CD4-positive, alpha-beta T cell treated with Interferon alpha-2 for 1 hour (primary cell): ENCODE measurements around the gene CELF1.

Experiments used
- DNase-seq, 2 donors: peaks; one replicate each; pipeline ENCODE4 v3.0.0-alpha.2; 2020 to 2022

CELF1 gene

GRCh38 chr11:47507563-47508239 is 45.2 kb downstream of the CELF1 start:
- no peak for DNase-seq

GRCh38 chr11:47506795-47507562 is 46.0 kb downstream of the CELF1 start:
- no peak for DNase-seq

GRCh38 chr11:47506373-47506772 is 46.6 kb downstream of the CELF1 start:
- DNase-seq, result no peak

- DNase-seq, result no peak
These were observed 48.0 kb downstream of the CELF1 start for GRCh38 chr11:47504910-47505309.

GRCh38 chr11:47503227-47503626 is 49.7 kb downstream of the CELF1 start:
- no peak for DNase-seq

GRCh38 chr11:47502767-47503166 is 50.2 kb downstream of the CELF1 start:
- DNase-seq, result no peak

GRCh38 chr11:47501101-47501500 is 51.8 kb downstream of the CELF1 start:
- no peak for DNase-seq

GRCh38 chr11:47500121-47500520 is 52.8 kb downstream of the CELF1 start:
- no peak for DNase-seq

GRCh38 chr11:47499614-47500013 is 53.3 kb downstream of the CELF1 start:
- DNase-seq, result no peak

- DNase-seq, result no peak
These were observed 53.8 kb downstream of the CELF1 start for GRCh38 chr11:47499161-47499560.

GRCh38 chr11:47498584-47499152 is 54.3 kb downstream of the CELF1 start:
- DNase-seq, result no peak

GRCh38 chr11:47498149-47498548 is 54.8 kb downstream of the CELF1 start:
- no peak for DNase-seq

GRCh38 chr11:47496808-47497207 is 56.1 kb downstream of the CELF1 start:
- no peak for DNase-seq

- no peak for DNase-seq
These were observed 57.1 kb downstream of the CELF1 start for GRCh38 chr11:47495856-47496217.

GRCh38 chr11:47495011-47495855 is 57.7 kb downstream of the CELF1 start:
- no peak for DNase-seq

- no peak for DNase-seq
These were observed 63.6 kb downstream of the CELF1 start for GRCh38 chr11:47489395-47489755.

GRCh38 chr11:47488674-47489394 is 64.1 kb downstream of the CELF1 start:
- DNase-seq, result no peak

GRCh38 chr11:47488111-47488510 is 64.8 kb downstream of the CELF1 start:
- DNase-seq, result no peak

- DNase-seq, result no peak
These were observed 65.5 kb downstream of the CELF1 start for GRCh38 chr11:47487421-47487820.

- DNase-seq, result no peak
These were observed 67.8 kb downstream of the CELF1 start for GRCh38 chr11:47485107-47485506.

GRCh38 chr11:47483457-47483856 is 69.5 kb downstream of the CELF1 start:
- no peak for DNase-seq

- no peak for DNase-seq
These were observed 72.2 kb downstream of the CELF1 start for GRCh38 chr11:47480762-47481161.
